Muscle layer of colon (tissue), 2 donors: ENCODE measurements around the gene CCDC92.
"Not testable (repeated sequence)": the region's sequence is repeated elsewhere in the genome, so short reads cannot be mapped to it uniquely, and the experiment has no call there.

ENCODE experiments used
- H3K27ac ChIP-seq: one replicate; pipeline ENCODE4 v1.7.0; 2013; ENCODE audit warnings: low read depth, mild to moderate bottlenecking, low read length, moderate library complexity
- H3K27me3 ChIP-seq, 2 donors: one replicate each; pipeline ENCODE4 v1.7.0; 2013; ENCODE audit warnings: low read length in 2 of 2, mild to moderate bottlenecking in 2 of 2; ENCODE audit not compliant: insufficient read depth in 2 of 2, control insufficient read depth in 1 of 2
- H3K36me3 ChIP-seq: one replicate; pipeline ENCODE4 v1.7.0; 2013; ENCODE audit warnings: mild to moderate bottlenecking, low read length; ENCODE audit not compliant: insufficient read depth
- H3K4me1 ChIP-seq: one replicate; pipeline ENCODE4 v1.7.0; 2013; ENCODE audit warnings: mild to moderate bottlenecking, low read length; ENCODE audit not compliant: insufficient read depth
- H3K4me3 ChIP-seq, 2 donors: one replicate each; pipeline ENCODE4 v1.7.0; 2013; ENCODE audit warnings: low read length in 2 of 2, low read depth in 1 of 2, mild to moderate bottlenecking in 1 of 2, moderate library complexity in 1 of 2
- H3K9ac ChIP-seq: one replicate; pipeline ENCODE4 v1.7.0; 2013; ENCODE audit warnings: low read length
- H3K9me3 ChIP-seq: one replicate; pipeline ENCODE4 v1.7.0; 2013; ENCODE audit warnings: mild to moderate bottlenecking, low read length
- donor health status: abdominal sarcoma.
- donor health status: Adenocarcinoma of cecum.

The CCDC92 gene

GRCh38 chr12:123952037-123952436 lies 20.6 kb downstream of the CCDC92 start:
- no peak overlapping the region for H3K27ac ChIP-seq
- no peaks in the 10 kb centered on the region for H3K9me3 ChIP-seq
- no peaks in the 10 kb centered on the region for H3K27me3 ChIP-seq
- H3K9ac ChIP-seq: no peak overlapping the region
- H3K36me3 ChIP-seq: no peaks in the 10 kb centered on the region
- H3K4me3 ChIP-seq: no peak overlapping the region
- H3K4me1 ChIP-seq: peaks cover 8% of the 10 kb centered on the region

- no peaks in the 10 kb centered on the region for H3K36me3 ChIP-seq
- peaks cover 9% of the 10 kb centered on the region for H3K4me1 ChIP-seq
- H3K27me3 ChIP-seq: no peaks in the 10 kb centered on the region
- no peak overlapping the region for H3K27ac ChIP-seq
- H3K9ac ChIP-seq: no peak overlapping the region
- H3K4me3 ChIP-seq: no peak overlapping the region
- no peaks in the 10 kb centered on the region for H3K9me3 ChIP-seq
Measured at GRCh38 chr12:123951467-123951866, 21.2 kb downstream of the CCDC92 start.

DNA sequence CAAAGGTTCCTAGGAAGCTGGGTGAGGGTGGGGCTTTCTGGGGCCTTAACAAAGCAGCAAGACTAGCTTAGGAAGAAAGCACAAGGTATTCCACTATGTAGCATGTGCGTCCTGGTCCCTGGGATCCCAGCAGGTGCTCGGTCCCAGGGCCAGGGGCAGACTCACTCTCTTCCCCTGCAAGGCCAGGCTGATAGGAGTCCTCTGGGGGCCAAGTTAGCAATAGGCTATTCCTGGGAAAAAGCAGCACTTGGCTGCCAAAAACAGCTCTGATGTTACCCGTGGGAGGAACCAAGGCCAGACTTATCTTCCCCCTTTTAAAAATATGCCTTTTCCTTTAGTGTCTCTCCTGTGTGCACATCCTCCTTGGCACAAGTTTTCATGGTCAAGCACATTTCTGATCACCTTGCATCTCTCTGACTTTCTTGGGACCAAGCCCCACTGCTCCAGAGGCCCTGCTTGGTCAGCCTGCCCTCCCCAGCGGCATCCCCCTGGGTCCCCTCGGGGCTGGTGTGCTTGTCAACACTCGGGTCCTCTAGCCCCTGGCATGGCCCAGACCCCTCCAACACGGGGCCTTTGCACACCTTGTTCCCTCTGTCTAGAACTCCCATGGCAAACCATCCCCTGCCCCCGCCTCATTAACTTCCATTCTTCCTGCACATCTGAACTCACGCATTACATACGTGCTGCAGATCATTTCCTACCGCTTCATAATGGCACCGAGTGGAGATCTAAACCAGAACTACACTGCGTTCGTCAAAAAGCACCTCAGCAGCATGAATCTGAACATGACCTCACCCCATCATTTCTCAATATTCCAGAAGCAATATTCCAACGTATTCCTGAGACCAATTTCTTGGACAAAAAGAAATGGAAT lies 21.9 kb downstream of the CCDC92 start:
- H3K27me3 ChIP-seq: no peaks in the 10 kb centered on the region
- H3K36me3 ChIP-seq: peaks cover 3% of the 10 kb centered on the region
- H3K4me1 ChIP-seq: peaks cover 12% of the 10 kb centered on the region
- H3K27ac ChIP-seq: no peak overlapping the region
- H3K9ac ChIP-seq: no peak overlapping the region
- H3K4me3 ChIP-seq: no peak overlapping the region
- H3K9me3 ChIP-seq: no peaks in the 10 kb centered on the region

GRCh38 chr12:123949770-123950165 lies 22.9 kb downstream of the CCDC92 start:
- H3K4me3 ChIP-seq: no peak overlapping the region
- H3K9me3 ChIP-seq: no peaks in the 10 kb centered on the region
- H3K36me3 ChIP-seq: peaks cover 13% of the 10 kb centered on the region
- peaks cover 12% of the 10 kb centered on the region for H3K4me1 ChIP-seq
- H3K27me3 ChIP-seq: no peaks in the 10 kb centered on the region
- no peak overlapping the region for H3K27ac ChIP-seq
- no peak overlapping the region for H3K9ac ChIP-seq

GRCh38 chr12:123948796-123949769 lies 23.5 kb downstream of the CCDC92 start:
- Histone ChIP-seq H3K9me3 (no peaks in the 10 kb centered on the region), H3K27me3 (no peaks in the 10 kb centered on the region), H3K9ac (no peak overlapping the region), H3K36me3 (peaks cover 18% of the 10 kb centered on the region), H3K4me1 (peaks cover 12% of the 10 kb centered on the region), H3K27ac (no peak overlapping the region), H3K4me3 (no peak overlapping the region)

DNA sequence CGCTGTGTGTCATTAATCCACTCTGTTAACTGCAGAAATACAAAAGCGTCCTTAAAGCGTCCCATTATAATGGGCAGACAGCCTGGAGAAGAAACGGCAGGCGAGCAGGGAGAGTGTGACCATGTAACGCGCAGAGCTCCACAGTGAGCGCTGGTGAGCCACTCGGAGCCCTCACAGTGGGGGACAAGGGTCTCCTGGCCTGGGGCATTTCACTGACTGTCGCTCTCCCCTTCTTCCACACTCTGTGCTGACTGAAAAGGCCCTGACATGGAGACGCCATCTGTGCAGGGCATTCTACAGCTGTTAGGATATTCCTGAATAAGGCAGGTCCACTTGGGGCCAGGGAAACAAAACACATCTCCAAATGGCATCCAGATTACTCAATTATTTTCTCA lies 24.2 kb downstream of the CCDC92 start:
- H3K4me3 ChIP-seq: no peak overlapping the region
- no peak overlapping the region for H3K27ac ChIP-seq
- H3K27me3 ChIP-seq: no peaks in the 10 kb centered on the region
- H3K9ac ChIP-seq: no peak overlapping the region
- H3K36me3 ChIP-seq: peaks cover 24% of the 10 kb centered on the region
- H3K9me3 ChIP-seq: no peaks in the 10 kb centered on the region
- peaks cover 12% of the 10 kb centered on the region for H3K4me1 ChIP-seq

GRCh38 chr12:123947531-123947930 lies 25.1 kb downstream of the CCDC92 start:
- H3K4me3 ChIP-seq, H3K9me3 ChIP-seq, H3K27me3 ChIP-seq, H3K9ac ChIP-seq, H3K27ac ChIP-seq: not testable (repeated sequence)
- Histone ChIP-seq H3K4me1 (peaks cover 12% of the 10 kb centered on the region), H3K36me3 (peaks cover 32% of the 10 kb centered on the region)

DNA sequence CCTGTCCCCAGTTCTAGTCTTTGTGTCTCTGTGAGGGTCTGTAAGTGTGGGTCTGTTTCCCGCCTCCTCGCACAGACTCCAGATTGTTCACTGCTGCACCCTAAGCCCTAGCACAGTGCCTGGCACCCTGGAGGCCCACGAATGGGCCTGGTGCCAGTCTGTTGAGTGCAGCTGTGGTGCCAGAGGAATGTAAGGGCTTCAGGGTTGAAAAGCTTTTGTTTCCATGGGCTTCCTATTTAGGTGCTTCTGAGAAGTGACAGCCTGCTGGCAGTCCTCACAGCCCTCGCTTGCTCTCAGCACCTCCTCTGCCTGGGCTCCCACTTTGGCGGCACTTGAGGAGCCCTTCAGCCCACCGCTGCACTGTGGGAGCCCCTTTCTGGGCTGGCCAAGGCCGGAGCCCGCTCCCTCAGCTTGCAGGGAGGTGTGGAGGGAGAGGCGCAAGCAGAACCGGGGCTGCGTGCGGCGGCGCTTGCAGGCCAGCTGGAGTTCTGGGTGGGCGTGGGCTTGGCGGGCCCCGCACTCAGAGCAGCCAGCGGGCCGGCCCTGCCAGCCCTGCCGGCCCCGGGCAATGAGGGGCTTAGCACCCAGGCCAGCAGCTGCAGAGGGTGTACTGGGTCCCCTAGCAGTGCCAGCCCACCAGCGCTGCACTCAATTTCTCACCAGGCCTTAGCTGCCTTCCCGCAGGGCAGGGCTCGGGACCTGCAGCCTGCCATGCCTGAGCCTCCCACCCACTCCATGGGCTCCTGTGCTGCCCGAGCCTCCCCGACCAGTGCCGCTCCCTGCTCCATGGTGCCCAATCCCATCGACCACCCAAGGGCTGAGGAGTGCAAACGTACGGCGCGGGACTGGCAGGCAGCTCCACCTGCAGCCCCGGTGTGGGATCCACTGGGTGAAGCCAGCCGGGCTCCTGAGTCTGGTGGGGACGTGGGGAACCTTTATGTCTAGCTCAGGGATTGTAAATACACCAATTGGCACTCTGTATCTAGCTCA lies 25.8 kb downstream of the CCDC92 start:
- peaks cover 40% of the 10 kb centered on the region for H3K36me3 ChIP-seq
- not testable (repeated sequence) for H3K4me1 ChIP-seq, H3K9me3 ChIP-seq, H3K27ac ChIP-seq, H3K27me3 ChIP-seq, H3K4me3 ChIP-seq, H3K9ac ChIP-seq

DNA sequence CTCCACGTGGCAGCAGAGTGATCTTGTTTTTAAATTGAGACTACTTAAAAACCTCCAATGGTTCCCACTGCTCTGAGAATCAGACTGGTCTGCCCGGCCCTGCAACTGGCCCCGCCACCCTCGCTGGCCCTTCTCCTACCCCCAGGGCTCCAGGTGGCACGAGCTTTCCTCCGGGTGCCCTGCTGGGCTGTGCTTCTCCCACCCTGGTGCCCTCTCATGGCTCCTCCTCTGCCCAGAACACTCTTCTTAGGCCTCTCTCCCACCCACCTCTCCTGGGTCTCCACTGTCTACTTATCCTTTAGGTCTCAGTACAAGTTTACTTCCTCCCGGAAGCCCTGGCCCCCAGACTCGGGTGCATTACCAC lies 26.5 kb downstream of the CCDC92 start:
- H3K4me3 ChIP-seq: no peak overlapping the region
- no peak overlapping the region for H3K9ac ChIP-seq
- H3K36me3 ChIP-seq: peaks cover 46% of the 10 kb centered on the region
- H3K27me3 ChIP-seq: no peaks in the 10 kb centered on the region
- peaks cover 4% of the 10 kb centered on the region for H3K4me1 ChIP-seq
- H3K9me3 ChIP-seq: no peaks in the 10 kb centered on the region
- H3K27ac ChIP-seq: no peak overlapping the region

- H3K27ac ChIP-seq: no peak overlapping the region
Measured at GRCh38 chr12:123945287-123946151, 27.1 kb downstream of the CCDC92 start.

More at GRCh38 chr12:123945287-123946151, 27.1 kb downstream of the CCDC92 start:
- Histone ChIP-seq H3K9ac (no peak overlapping the region), H3K4me1 (peaks cover 4% of the 10 kb centered on the region), H3K9me3 (no peaks in the 10 kb centered on the region), H3K36me3 (peaks cover 48% of the 10 kb centered on the region), H3K4me3 (no peak overlapping the region), H3K27me3 (no peaks in the 10 kb centered on the region)
